A549 (cell line): ENCODE measurements around the gene ZFYVE19. TPM values are rescaled to one million over a fixed set of nuclear protein-coding genes. Genes with fewer than 3 reads are reported as not detected.

Experiments
- ATAC-seq, 2 experiments: fragments of 200-7000 bp in 1 of 2; fragments of >200 bp in 1 of 2; cut with Nextera tagmentation in 1 of 2; cut with Tn5 transposase in 1 of 2; 3 replicates each; pipeline versions ENCODE4 v1.8.0 to v1.9.1; 2018 to 2020; ENCODE audit warnings: mild to moderate bottlenecking in 1 of 2, moderate library complexity in 1 of 2
- CTCF ChIA-PET: fragments of 300-600 bp; sonication (Branson Sonifier 250); formaldehyde crosslinking; extraction: SDS; loops from one replicate; lab custom pipeline; 2021; ENCODE audit warnings: antibody characterized with exemption, inconsistent platforms; lab: Yijun Ruan, JAX
- POLR2A ChIA-PET: fragments of 350-600 bp; formaldehyde crosslinking; extraction: SDS; loops from one replicate; lab custom pipeline; 2021; ENCODE audit warnings: antibody characterized with exemption, inconsistent platforms; lab: Yijun Ruan, JAX
- DNase-seq, 2 experiments: peaks; one replicate each; pipeline versions ENCODE4 v3.0.0 to v3.0.0-alpha.2; 2011 to 2016; ENCODE audit warnings: low read depth in 1 of 2, low spot score in 1 of 2
- FAIRE-seq: peaks from 2 replicates; lab custom pipeline; 2011; peaks lifted over from hg19 to GRCh38; lab: Jason Lieb, UNC
- H3K27ac ChIP-seq, 2 experiments: fragments of >200 bp; sonication (Bioruptor Twin); formaldehyde crosslinking; 3 replicates each; pipeline ENCODE4 v1.5.1; 2016 to 2017
- H3K4me1 ChIP-seq: fragments of >200 bp; sonication (Bioruptor Twin); formaldehyde crosslinking; 3 replicates; pipeline ENCODE4 v1.6.1; 2016
- H3K4me2 ChIP-seq: fragments of >200 bp; sonication (Bioruptor Twin); formaldehyde crosslinking; 3 replicates; pipeline ENCODE4 v1.6.1; 2016
- H3K4me3 ChIP-seq: fragments of >200 bp; sonication (Bioruptor Twin); formaldehyde crosslinking; 3 replicates; pipeline ENCODE4 v1.5.1; 2016
- H3K9me3 ChIP-seq: fragments of >200 bp; sonication (Bioruptor Twin); formaldehyde crosslinking; 3 replicates; pipeline ENCODE4 v1.6.1; 2016
- BCL3 ChIP-seq: fragments of >200 bp; sonication (Bioruptor Twin); formaldehyde crosslinking; IDR thresholded peaks from 3 replicates; pipeline ENCODE4 v1.6.1; 2016
- CBX2 ChIP-seq: fragments of 200-600 bp; sonication (generic); IDR thresholded peaks from 2 replicates; pipeline ENCODE4 v1.6.1; 2016; ENCODE audit warnings: low read depth, mild to moderate bottlenecking, borderline replicate concordance
- CBX8 ChIP-seq: fragments of 200-600 bp; sonication (generic); IDR thresholded peaks from 2 replicates; pipeline ENCODE4 v1.6.1; 2016
- CHD4 ChIP-seq: fragments of 200-600 bp; sonication (generic); IDR thresholded peaks from 2 replicates; pipeline ENCODE4 v1.6.1; 2016; ENCODE audit warnings: antibody characterized with exemption, mild to moderate bottlenecking, borderline replicate concordance
- FOXS1 ChIP-seq: fragments of 250-450 bp; sonication (Bioruptor Pico); IDR thresholded peaks from 2 replicates; pipeline ENCODE4 v1.5.0; 2020; ENCODE audit warnings: mild to moderate bottlenecking, moderate library complexity
- GATA3 ChIP-seq: IDR thresholded peaks from 2 replicates; pipeline ENCODE4 v1.6.1; 2012; ENCODE audit warnings: borderline replicate concordance
- HEYL ChIP-seq: fragments of 250-450 bp; sonication (Bioruptor Pico); IDR thresholded peaks from 2 replicates; pipeline ENCODE4 v1.8.0; 2021; ENCODE audit warnings: mild to moderate bottlenecking, moderate library complexity
- HOXB13 ChIP-seq: fragments of 250-450 bp; sonication (Bioruptor Pico); IDR thresholded peaks from 2 replicates; pipeline ENCODE4 v1.5.0; 2020; ENCODE audit warnings: low read depth, mild to moderate bottlenecking, moderate library complexity
- JUN ChIP-seq, 2 experiments: fragments of >200 bp; sonication (Bioruptor Twin); formaldehyde crosslinking; IDR thresholded peaks; 2 replicates in 1 of 2; 3 replicates in 1 of 2; pipeline ENCODE4 v1.6.1; 2016 to 2017
- MAFK ChIP-seq: fragments of 450-650 bp; IDR thresholded peaks from 2 replicates; pipeline ENCODE4 v1.6.1; 2014; ENCODE audit not compliant: partially characterized antibody
- MYC ChIP-seq: IDR thresholded peaks from 2 replicates; pipeline ENCODE4 v1.6.1; 2012; ENCODE audit warnings: mild to moderate bottlenecking, inconsistent platforms, low read length, improper control_type of control experiment, borderline replicate concordance
- POLR2AphosphoS2 ChIP-seq: conservative IDR thresholded peaks from 2 replicates; pipeline ENCODE4 v1.6.1; 2012; ENCODE audit warnings: low read length, improper control_type of control experiment, inconsistent platforms
- RARB ChIP-seq: fragments of 250-450 bp; sonication (Bioruptor Pico); IDR thresholded peaks from 2 replicates; pipeline ENCODE4 v1.8.0; 2021; ENCODE audit warnings: mild to moderate bottlenecking, moderate library complexity
- RCOR1 ChIP-seq: fragments of 150-350 bp; IDR thresholded peaks from 2 replicates; pipeline ENCODE4 v1.6.1; 2014; ENCODE audit warnings: antibody characterized with exemption, low read length, low read depth
- RNF2 ChIP-seq: fragments of 200-600 bp; sonication (generic); IDR thresholded peaks from 2 replicates; pipeline ENCODE4 v1.6.1; 2016; ENCODE audit warnings: low read depth, mild to moderate bottlenecking, antibody characterized with exemption, moderate library complexity, borderline replicate concordance
- TFCP2L1 ChIP-seq: fragments of 250-450 bp; sonication (Bioruptor Pico); IDR thresholded peaks from 2 replicates; pipeline ENCODE4 v1.5.0; 2021; ENCODE audit warnings: mild to moderate bottlenecking
- TP53 ChIP-seq: fragments of 250-450 bp; sonication (Bioruptor Pico); IDR thresholded peaks from 2 replicates; pipeline ENCODE4 v1.5.0; 2021; ENCODE audit warnings: mild to moderate bottlenecking, moderate library complexity
- ZC3H11A ChIP-seq: fragments of 450-650 bp; IDR thresholded peaks from 2 replicates; pipeline ENCODE4 v1.6.1; 2014; ENCODE audit warnings: antibody characterized with exemption, mild to moderate bottlenecking
- ZNF302 ChIP-seq: fragments of 250-450 bp; sonication (Bioruptor Pico); IDR thresholded peaks from 2 replicates; pipeline ENCODE4 v1.9.0; 2021; ENCODE audit warnings: inconsistent platforms, mild to moderate bottlenecking, moderate library complexity
- WGBS: methylation state at CpG from one replicate; pipeline ENCODE4 v1.1.6; 2017; ENCODE audit errors: missing lambda C conversion rate; 5-methylcytosine and 5-hydroxymethylcytosine counted together
- polyA plus RNA-seq, 4 experiments: library from polyadenylated mRNA; depleted of rRNA in 3 of 4; stranded (reverse); fragments of >200 nt; fragmentation: RNase III in 1 of 4; extraction: RNeasy Plus Mini Kit Qiagen cat#74134 plus additional on column Dnase treatment in 1 of 4; gene quantifications; 2 replicates in 3 of 4; 3 replicates in 1 of 4; pipeline ENCODE4 v1.2.3, GENCODE V29; 2011 to 2017

ZFYVE19 gene
- polyA plus RNA-seq, 2 of the 4 experiments (the other 2 are of a cell fraction) = 15.6 to 25.6 TPM

- CTCF ChIA-PET = interaction anchor here (0.9 to 8.2 kb wide), 4 partner anchors 9 to 51 kb away, joined by 3 to 82 read pairs (median 6); partner anchors contain the start of gene VPS18
- 84% methylated on average over 15 of the region's 34 CpGs for WGBS
- DNase-seq = no peak
- Histone ChIP-seq H3K9me3 (no peaks in the 10 kb centered on the region), H3K27ac (peak overlapping the region in 1 of 2 experiments; percentile 80; a peak in 3 of 6 replicates), H3K4me3 (peak overlapping the region; percentile 54), H3K4me2 (peak overlapping the region; percentile 92), H3K4me1 (peaks cover 23% of the 10 kb centered on the region)
- FAIRE-seq = no peak
- POLR2A ChIA-PET = no interaction called here
- ATAC-seq = no peak
- no peak for TF ChIP-seq MYC
- no peak for TF ChIP-seq RNF2
- no peak for TF ChIP-seq MAFK
- no peak for TF ChIP-seq FOXS1 (CRISPR knock-in tag)
- TF ChIP-seq BCL3 = no peak
- TF ChIP-seq CBX2 = no peak
- TF ChIP-seq TFCP2L1 = no peak
- TF ChIP-seq CHD4 = no peak
- TF ChIP-seq RCOR1 = no peak
- no peak for TF ChIP-seq CBX8
These were observed 36.5 kb downstream of the ZFYVE19 start for GRCh38 chr15:40843261-40843884.

- ChIA-PET CTCF (interaction anchor here (0.6 to 8.2 kb wide), 3 partner anchors 9 to 375 kb away, joined by 3 to 82 read pairs (median 5); no protein-coding TSS in a partner anchor), POLR2A (no interaction called here)
- Histone ChIP-seq H3K9me3 (no peaks in the 10 kb centered on the region), H3K4me2 (peak within 1 kb of the TSS; percentile 92), H3K27ac (peak within 1 kb of the TSS; percentile 41 to 80; a peak in 4 of 6 replicates), H3K4me1 (peaks cover 23% of the 10 kb centered on the region), H3K4me3 (peak within 1 kb of the TSS; percentile 54)
- 41% methylated on average over 30 of the region's 89 CpGs for WGBS
- DNase-seq (no peak), FAIRE-seq (no peak), ATAC-seq (no peak)
- no peak for TF ChIP-seq TFCP2L1
- TF ChIP-seq GATA3 = no peak
- TF ChIP-seq ZC3H11A = no peak
- TF ChIP-seq FOXS1 (CRISPR knock-in tag) = no peak
These were observed 37.2 kb downstream of the ZFYVE19 start, which contains the start of gene SPINT1 for GRCh38 chr15:40843885-40844695. Gene SPINT1, plus strand, starts transcription at chr15:40844048. Its CDS starts 507 bp downstream, at chr15:40844555.

GRCh38 chr15:40844696-40845030 is 37.8 kb downstream of the ZFYVE19 start:
- Histone ChIP-seq H3K27ac (no peak overlapping the region; a peak in 1 of 6 replicates), H3K4me2 (peak overlapping the region; percentile 92; the same call in 1 of the 3 replicates), H3K4me1 (peaks cover 23% of the 10 kb centered on the region), H3K9me3 (no peaks in the 10 kb centered on the region), H3K4me3 (no peak overlapping the region)
- no peak for FAIRE-seq
- no peak for ATAC-seq
- no peak for DNase-seq
- POLR2A ChIA-PET = no interaction called here
- CTCF ChIA-PET = interaction anchor here (0.6 to 8.2 kb wide), 2 partner anchors 13 to 374 kb away, joined by 3 to 82 read pairs; no protein-coding TSS in a partner anchor
- WGBS = 97% methylated on average over 14 of the region's 28 CpGs
- TF ChIP-seq HEYL (CRISPR knock-in tag) = no peak

GRCh38 chr15:40845036-40845435 is 38.1 kb downstream of the ZFYVE19 start:
- no peak for ATAC-seq
- Histone ChIP-seq H3K27ac (no peak overlapping the region), H3K9me3 (no peaks in the 10 kb centered on the region), H3K4me3 (no peak overlapping the region), H3K4me1 (peaks cover 23% of the 10 kb centered on the region), H3K4me2 (no peak overlapping the region)
- 90% methylated on average over 11 of the region's 12 CpGs for WGBS
- no peak for FAIRE-seq
- no peak for DNase-seq
- TF ChIP-seq HOXB13 (no peak), TP53 (CRISPR knock-in tag) (no peak), RARB (CRISPR knock-in tag) (no peak), FOXS1 (CRISPR knock-in tag) (no peak), JUN (IDR thresholded peaks at IDR 0.05) (no peak), ZNF302 (no peak), POLR2AphosphoS2 (no peak)
- POLR2A ChIA-PET = no interaction called here
- CTCF ChIA-PET = interaction anchor here (0.6 to 8.2 kb wide), 2 partner anchors 13 to 374 kb away, joined by 3 to 82 read pairs; no protein-coding TSS in a partner anchor
